Heart left ventricle (tissue), 16 donors: ENCODE results near the gene PIP4K2C. TPM values are rescaled to one million over a fixed set of nuclear protein-coding genes. Genes with fewer than 3 reads are reported as not detected.

Experiments
- ATAC-seq, 4 donors: fragments of 200-7000 bp; cut with Tn5 transposase; one replicate each; pipeline ENCODE4 v1.9.1; 2020 to 2022; ENCODE audit warnings: moderate library complexity in 4 of 4, mild to moderate bottlenecking in 3 of 4, moderate number of reproducible peaks in 1 of 4
- DNase-seq, 5 donors: peaks; one replicate each; pipeline ENCODE4 v3.0.0-alpha.2; 2020
- H3K27ac ChIP-seq, 12 donors: fragments of 200-600 bp; sonication (generic) in 4 of 12; one replicate each; pipeline versions ENCODE4 v1.5.0 to v1.8.0; 2016 to 2022; ENCODE audit warnings: mild to moderate bottlenecking in 2 of 12
- H3K27me3 ChIP-seq, 9 donors: fragments of 200-600 bp; sonication (generic) in 2 of 9; one replicate each; pipeline versions ENCODE4 v1.5.1 to v1.8.0; 2016 to 2022; ENCODE audit warnings: mild to moderate bottlenecking in 3 of 9
- H3K36me3 ChIP-seq, 9 donors: fragments of 200-600 bp; sonication (generic) in 2 of 9; one replicate each; pipeline versions ENCODE4 v1.5.0 to v1.8.0; 2018 to 2022; ENCODE audit warnings: mild to moderate bottlenecking in 2 of 9
- H3K4me1 ChIP-seq, 12 donors: fragments of 200-600 bp; sonication (generic) in 4 of 12; one replicate each; pipeline versions ENCODE4 v1.5.0 to v1.8.0; 2016 to 2022; ENCODE audit warnings: mild to moderate bottlenecking in 3 of 12
- H3K4me3 ChIP-seq, 12 donors: fragments of 200-600 bp; sonication (generic) in 4 of 12; one replicate each; pipeline versions ENCODE4 v1.5.0 to v1.8.0; 2017 to 2022; ENCODE audit warnings: mild to moderate bottlenecking in 9 of 12, moderate library complexity in 4 of 12
- H3K9me3 ChIP-seq, 12 donors: fragments of 200-600 bp; sonication (generic) in 4 of 12; one replicate each; pipeline versions ENCODE4 v1.5.0 to v1.8.0; 2016 to 2022; ENCODE audit warnings: mild to moderate bottlenecking in 1 of 12
- POLR2A ChIP-seq, 2 donors: fragments of 450-650 bp; IDR thresholded peaks; one replicate each; pipeline ENCODE4 v1.6.1; 2017; ENCODE audit warnings: antibody characterized with exemption in 2 of 2, mild to moderate bottlenecking in 2 of 2, moderate library complexity in 2 of 2
- WGBS, 4 donors: extraction: QIAGEN DNeasy Blood & Tissue Kit in 2 of 4; methylation state at CpG; one replicate each; pipeline versions ENCODE4 v1.1.5 to v1.1.7; 2013 to 2018; 5-methylcytosine and 5-hydroxymethylcytosine counted together
- intact Hi-C, 10 donors: fragments of 100-400 bp; cut with DNase I; formaldehyde crosslinking; loops; one replicate each; pipeline versions ENCODE4 v1.11.1 to v1.14.2; 2022
- polyA plus RNA-seq, 2 donors: library from polyadenylated mRNA; stranded (reverse); fragments of 200-250 nt; gene quantifications; one replicate each; pipeline ENCODE4 v1.2.3, GENCODE V29; 2013
- total RNA-seq, 9 donors: library from RNA; depleted of rRNA in 2 of 9; stranded (reverse); fragments of >200 nt in 2 of 9; fragmentation: NEBNext Ultra II Directional in 3 of 9; extraction: Animal tissue kit (Norgen Biotek cat#: 25700) in 3 of 9; gene quantifications; one replicate each; pipeline versions ENCODE4 v1.1.0 to v1.2.4, GENCODE V29; 2016 to 2023
- TF ChIP-seq, protein P1 (sequence below), 12 donors: fragments of 200-600 bp; sonication (generic) in 4 of 12; IDR thresholded peaks; one replicate each; pipeline versions ENCODE4 v1.5.0 to v1.8.0; 2018 to 2022; ENCODE audit warnings: antibody characterized with exemption in 12 of 12, mild to moderate bottlenecking in 5 of 12
- donor health status: ischemic (EF 13 %, LVEDD 7.1; RV severe dilation, severe dysfunction).
- donor health status: healthy with polysubstance abuse.
- donor health status: DM: no; HTN: yes; CAD: no.
- donor health status: DM: no; HTN: no; CAD: no.
- donor health status: ischemic (EF 25% LVEDD 6.9; RV normal size, moderate dysfunction).
- donor health status: ischemic (EF 25% LVEDD 5.7; RV mildly dilated, moderate dysfunction).
- donor health status: healthy.
- donor health status: DM: yes; HTN: yes; CAD: no.
- donor health status: ischemic (EF 35%, LVEDD 5.7; RV mildly dilated, moderate dysfunction).
- donor health status: nonischemic (EF 11% LVEDD 7.7; RV severe dilation, severe dysfunction).
- donor health status: DM: yes; HTN: yes; CAD: no.
- donor health status: PGD.
- donor health status: ischemic (EF 29% LVEDD 5.4; RV normal size, mild dysfunction).
- donor health status: nonischemic (EF 23%, LVEDD 6.1; RV moderate dilation, normal function).

The PIP4K2C gene
- total and polyA plus RNA-seq, 11 donors = 4.6 to 31.0 (median 17.0) TPM

DNA sequence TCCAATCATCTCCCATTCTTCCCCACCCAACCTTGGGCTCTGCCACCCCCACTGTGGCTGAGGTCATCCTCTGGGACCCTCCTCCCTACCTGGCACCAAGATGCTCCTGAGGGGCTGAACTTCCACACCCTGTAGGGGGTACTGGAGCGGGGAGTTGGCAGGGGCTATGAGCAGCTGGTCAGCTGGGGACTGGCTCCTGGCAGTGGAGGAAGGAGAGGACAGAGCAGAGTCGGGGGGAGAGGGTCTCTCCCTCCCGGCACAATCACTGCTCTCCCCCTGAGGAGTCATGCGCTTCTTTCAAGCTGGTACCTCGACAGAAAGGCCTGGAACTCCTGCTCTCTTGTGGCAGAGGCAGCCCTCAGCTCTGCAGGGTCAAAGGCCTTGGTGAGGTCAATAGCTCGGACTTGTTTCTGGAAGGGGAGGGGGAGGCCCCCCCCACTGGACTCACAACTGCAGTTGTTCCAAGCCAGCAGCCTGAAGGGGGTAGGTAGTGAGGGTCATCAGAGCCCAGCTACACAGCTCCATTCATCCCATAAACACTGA, 40.0 kb downstream of the PIP4K2C start:
- 51 to 78% (median 74%) methylated on average over 5 to 6 of the region's 6 CpGs for WGBS, 4 donors
- Histone ChIP-seq H3K36me3 (peaks cover 0 to 6% (median 0%) of the 10 kb centered on the region in 9 donors), H3K9me3 (no peaks in the 10 kb centered on the region), H3K4me1 (peaks cover 0 to 30% (median 11%) of the 10 kb centered on the region in 12 donors), H3K27ac (no peak overlapping the region), H3K27me3 (peaks cover 5 to 90% (median 38%) of the 10 kb centered on the region in 9 donors), H3K4me3 (no peak overlapping the region)
- DNase-seq (no peak), ATAC-seq (no peak)
- TF ChIP-seq, protein P1, sequence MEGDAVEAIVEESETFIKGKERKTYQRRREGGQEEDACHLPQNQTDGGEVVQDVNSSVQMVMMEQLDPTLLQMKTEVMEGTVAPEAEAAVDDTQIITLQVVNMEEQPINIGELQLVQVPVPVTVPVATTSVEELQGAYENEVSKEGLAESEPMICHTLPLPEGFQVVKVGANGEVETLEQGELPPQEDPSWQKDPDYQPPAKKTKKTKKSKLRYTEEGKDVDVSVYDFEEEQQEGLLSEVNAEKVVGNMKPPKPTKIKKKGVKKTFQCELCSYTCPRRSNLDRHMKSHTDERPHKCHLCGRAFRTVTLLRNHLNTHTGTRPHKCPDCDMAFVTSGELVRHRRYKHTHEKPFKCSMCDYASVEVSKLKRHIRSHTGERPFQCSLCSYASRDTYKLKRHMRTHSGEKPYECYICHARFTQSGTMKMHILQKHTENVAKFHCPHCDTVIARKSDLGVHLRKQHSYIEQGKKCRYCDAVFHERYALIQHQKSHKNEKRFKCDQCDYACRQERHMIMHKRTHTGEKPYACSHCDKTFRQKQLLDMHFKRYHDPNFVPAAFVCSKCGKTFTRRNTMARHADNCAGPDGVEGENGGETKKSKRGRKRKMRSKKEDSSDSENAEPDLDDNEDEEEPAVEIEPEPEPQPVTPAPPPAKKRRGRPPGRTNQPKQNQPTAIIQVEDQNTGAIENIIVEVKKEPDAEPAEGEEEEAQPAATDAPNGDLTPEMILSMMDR (IDR thresholded peaks at IDR 0.05) = no peak
- TF ChIP-seq POLR2A (IDR thresholded peaks at IDR 0.05) = no peak
- intact Hi-C loops = loop anchor here in 1 of 10 donors (10.0 kb wide), 1 partner anchor 104 kb away; the partner anchor contains the start of gene AGAP2

DNA sequence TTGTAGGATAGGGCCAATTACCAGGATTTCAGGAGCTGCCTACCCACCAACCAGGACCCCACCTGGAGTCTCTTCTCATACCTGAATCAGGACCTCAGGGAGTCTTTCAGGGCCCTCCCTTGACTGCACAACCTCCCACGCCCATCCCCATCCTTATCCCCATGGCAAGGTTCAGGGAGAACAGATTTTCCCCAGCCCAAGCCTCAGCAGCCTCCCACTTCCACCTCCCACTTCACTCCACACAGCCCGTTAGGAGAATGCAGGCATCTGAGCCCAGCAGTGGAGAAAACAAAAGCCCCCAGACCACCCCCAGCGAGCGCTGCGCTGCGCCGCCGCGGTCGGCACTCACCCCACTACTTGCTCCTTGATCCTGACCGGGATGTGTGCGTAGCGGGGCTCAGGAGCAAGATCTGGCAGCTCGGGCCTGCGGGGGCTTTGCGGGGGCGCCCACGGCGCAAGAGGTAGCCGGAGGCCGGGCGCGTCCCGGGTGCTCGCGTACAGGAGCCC, 40.6 kb downstream of the PIP4K2C start:
- peak in 1 of 4 donors; percentile 4 for ATAC-seq
- peaks cover 0 to 30% (median 11%) of the 10 kb centered on the region in 12 donors for H3K4me1 ChIP-seq
- no peaks in the 10 kb centered on the region for H3K9me3 ChIP-seq
- no peaks in the 10 kb centered on the region for H3K36me3 ChIP-seq
- peak in 1 of 5 donors; percentile 7 for DNase-seq
- peaks cover 2 to 87% (median 35%) of the 10 kb centered on the region in 9 donors for H3K27me3 ChIP-seq
- H3K4me3 ChIP-seq = peak overlapping the region in 11 of 12 donors; percentile 46 to 71 (median 64)
- 9 to 23% (median 15%) methylated on average over 13 to 26 of the region's 26 CpGs for WGBS, 4 donors
- TF ChIP-seq, protein P1 (IDR thresholded peaks at IDR 0.05) = no peak
- intact Hi-C loops = loop anchor here in 3 of 10 donors (2.0 to 10.0 kb wide), 2 partner anchors 49 to 103 kb away; partner anchors contain the start of gene AGAP2 (in 1 of the 3)
- peak overlapping the region in 1 of 12 donors; percentile 57 for H3K27ac ChIP-seq

DNA sequence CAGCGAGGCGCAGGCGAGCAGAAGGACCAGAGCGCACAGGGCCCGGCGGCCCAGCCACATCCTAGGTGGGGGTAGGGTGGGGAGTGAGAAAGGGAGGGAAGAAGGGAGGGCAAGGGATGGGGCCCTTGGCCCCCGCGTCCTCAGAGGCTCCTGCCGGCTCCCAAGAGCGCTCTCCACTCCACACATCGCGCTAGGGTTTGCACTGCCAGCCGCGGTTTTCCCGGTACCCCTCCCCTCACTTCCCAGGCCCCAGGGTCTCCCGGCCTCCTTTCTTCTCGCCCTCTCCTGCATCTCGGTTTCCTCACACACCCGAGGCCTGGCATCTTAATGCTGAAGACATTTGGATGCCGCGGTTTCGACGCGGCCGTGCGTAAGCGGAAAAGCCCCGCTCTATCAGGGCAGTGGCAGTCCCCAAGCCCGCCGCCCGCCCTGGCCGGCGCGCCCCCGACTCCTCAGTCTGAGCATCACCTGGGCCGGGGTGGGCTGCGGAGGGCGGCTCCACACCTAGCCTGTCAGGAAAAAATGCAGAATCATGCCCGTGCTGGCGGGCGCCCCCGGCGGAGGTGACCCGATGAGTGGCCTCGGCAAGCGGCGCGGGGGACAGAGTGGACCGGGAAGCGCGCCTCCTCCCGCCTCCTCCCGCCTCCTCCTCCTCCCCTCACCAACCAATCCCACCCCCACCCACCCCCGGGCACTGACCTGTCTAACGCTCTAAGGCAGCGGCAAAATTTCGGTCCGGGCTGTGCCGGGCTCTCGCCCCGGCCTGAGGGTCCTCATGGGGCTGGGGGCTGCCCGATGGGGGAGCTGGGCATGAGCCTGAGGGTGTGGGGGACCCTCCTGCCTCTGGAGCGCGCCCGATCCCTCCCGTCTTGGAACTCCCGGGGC, 41.3 kb downstream of the PIP4K2C start:
- Histone ChIP-seq H3K36me3 (no peaks in the 10 kb centered on the region), H3K9me3 (no peaks in the 10 kb centered on the region), H3K27me3 (peaks cover 2 to 80% (median 28%) of the 10 kb centered on the region in 9 donors), H3K27ac (peak overlapping the region in 4 of 12 donors; percentile 17 to 57 (median 44)), H3K4me3 (peak overlapping the region; percentile 46 to 71 (median 64)), H3K4me1 (peaks cover 0 to 29% (median 11%) of the 10 kb centered on the region in 12 donors)
- ATAC-seq (peak in 3 of 4 donors; percentile 33 to 44 (median 37)), DNase-seq (peak in 2 of 5 donors; percentile 22 to 68)
- TF ChIP-seq, protein P1 (IDR thresholded peaks at IDR 0.05) = no peak
- no peak for TF ChIP-seq POLR2A (IDR thresholded peaks at IDR 0.05)
- WGBS, 4 donors = 0 to 1% (median 1%) methylated on average over 42 to 67 of the region's 67 CpGs
- intact Hi-C loops = loop anchor here in 3 of 10 donors (2.0 to 10.0 kb wide), 2 partner anchors 50 to 102 kb away; partner anchors contain the start of gene AGAP2 (in 1 of the 3)
